DND-41 (cell line): Measurements from ENCODE around the gene SEMA7A.

Experiments
- CTCF ChIP-seq: IDR thresholded peaks from 2 replicates; pipeline ENCODE4 v1.5.1; 2012; ENCODE audit warnings: borderline replicate concordance, low read length, moderate library complexity, mild to moderate bottlenecking; ENCODE audit not compliant: poor library complexity, severe bottlenecking; ENCODE audit errors: extremely low read depth
- EZH2 ChIP-seq: IDR thresholded peaks from 3 replicates; pipeline ENCODE4 v1.6.1; 2012; ENCODE audit warnings: borderline replicate concordance, low read depth, mild to moderate bottlenecking, moderate library complexity, low read length, inconsistent platforms; ENCODE audit not compliant: severe bottlenecking

GRCh38 chr15:74449095-74449494 lies 15.3 kb upstream of the SEMA7A start:
- TF ChIP-seq CTCF (no peak), EZH2 (no peak)
